ENCODE measurements around the gene UFL1.

The UFL1 gene

DNA sequence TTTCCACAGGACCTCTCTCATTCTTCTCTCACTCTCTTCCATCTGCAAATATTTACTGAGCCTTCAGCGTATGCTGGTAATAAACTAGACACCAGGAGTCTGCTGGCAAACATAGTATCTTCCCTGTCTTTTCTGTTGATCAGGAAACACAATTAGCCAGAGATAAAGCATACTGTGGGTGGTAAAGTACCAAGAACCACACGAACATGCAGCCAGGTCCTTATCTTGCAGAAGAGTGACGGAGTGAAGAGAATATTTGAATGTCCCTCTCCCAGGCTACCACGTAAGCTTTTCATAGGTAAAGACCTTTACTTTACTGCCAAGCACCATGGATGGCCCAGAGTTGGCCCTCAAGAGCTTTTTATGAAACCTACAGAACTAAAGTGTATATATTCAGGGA lies 54.6 kb downstream of the UFL1 start:
- DNase-seq: no peak

DNA sequence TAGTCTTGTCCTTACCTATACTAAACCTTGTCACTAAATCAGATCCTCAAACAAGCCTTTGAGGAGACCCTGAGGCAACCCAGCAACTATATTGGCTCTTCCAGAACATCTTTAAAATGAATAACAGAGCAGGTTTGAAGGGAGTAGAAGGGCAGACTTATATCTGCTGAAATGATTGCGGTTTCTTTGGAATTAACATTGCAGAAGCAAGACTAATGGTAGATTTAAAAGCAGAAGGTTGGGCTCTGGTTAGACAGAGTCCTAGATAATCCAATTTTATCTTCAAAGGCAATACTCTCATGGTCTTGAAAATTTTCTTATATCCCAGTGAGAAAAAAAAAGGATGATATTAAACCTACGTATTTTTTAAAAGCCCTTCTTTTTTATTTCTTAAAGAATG lies 60.4 kb downstream of the UFL1 start:
- no peak for DNase-seq

DNA sequence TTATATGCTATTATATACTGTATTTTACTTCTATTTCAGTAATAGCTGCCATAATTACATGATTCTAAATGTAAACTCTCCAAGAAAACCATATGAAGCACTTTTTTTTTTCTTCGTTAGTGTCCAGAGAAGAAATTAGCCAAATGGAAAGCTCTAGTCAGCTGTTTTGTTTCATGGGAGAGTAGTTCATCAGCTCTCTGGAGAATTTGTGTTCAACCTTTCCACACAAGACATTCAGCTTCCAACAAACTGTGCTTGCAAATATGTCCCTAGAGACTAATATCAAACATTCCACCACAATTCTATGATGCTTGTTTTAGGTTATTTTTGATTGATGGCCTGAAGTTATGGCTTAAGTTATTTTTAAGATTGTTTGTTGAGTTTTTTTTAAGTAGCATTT lies 60.8 kb downstream of the UFL1 start:
- DNase-seq: no peak

DNA sequence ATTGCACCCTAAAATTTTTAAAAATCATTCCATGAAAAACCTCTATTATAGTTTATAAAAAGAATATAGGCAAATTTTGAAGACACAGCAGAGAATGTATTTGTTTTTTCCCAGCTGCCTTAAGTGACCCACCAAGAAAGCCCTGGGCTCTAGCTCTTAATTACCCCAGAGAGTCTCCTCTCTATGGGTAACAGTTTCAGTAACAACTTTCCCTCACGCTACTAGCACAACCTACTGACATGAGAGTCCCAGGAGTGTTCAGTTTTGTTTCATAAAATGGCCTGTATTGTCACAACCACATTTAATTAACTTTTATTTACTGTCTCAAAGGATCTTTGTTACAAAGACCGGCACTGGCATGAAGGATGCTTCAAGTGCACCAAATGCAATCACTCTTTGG lies 82.8 kb downstream of the UFL1 start:
- no peak for DNase-seq
